IPS DF 19.7 (cell line): ENCODE data around the gene CPZ.
"Not testable (repeated sequence)": the region's sequence is repeated elsewhere in the genome, so short reads cannot be mapped to it uniquely, and the experiment has no call there.

Experiments used
- DNase-seq: peaks from one replicate; pipeline ENCODE4 v3.0.0-alpha.2; 2013; ENCODE audit warnings: low read depth, low spot score

The CPZ gene

DNA sequence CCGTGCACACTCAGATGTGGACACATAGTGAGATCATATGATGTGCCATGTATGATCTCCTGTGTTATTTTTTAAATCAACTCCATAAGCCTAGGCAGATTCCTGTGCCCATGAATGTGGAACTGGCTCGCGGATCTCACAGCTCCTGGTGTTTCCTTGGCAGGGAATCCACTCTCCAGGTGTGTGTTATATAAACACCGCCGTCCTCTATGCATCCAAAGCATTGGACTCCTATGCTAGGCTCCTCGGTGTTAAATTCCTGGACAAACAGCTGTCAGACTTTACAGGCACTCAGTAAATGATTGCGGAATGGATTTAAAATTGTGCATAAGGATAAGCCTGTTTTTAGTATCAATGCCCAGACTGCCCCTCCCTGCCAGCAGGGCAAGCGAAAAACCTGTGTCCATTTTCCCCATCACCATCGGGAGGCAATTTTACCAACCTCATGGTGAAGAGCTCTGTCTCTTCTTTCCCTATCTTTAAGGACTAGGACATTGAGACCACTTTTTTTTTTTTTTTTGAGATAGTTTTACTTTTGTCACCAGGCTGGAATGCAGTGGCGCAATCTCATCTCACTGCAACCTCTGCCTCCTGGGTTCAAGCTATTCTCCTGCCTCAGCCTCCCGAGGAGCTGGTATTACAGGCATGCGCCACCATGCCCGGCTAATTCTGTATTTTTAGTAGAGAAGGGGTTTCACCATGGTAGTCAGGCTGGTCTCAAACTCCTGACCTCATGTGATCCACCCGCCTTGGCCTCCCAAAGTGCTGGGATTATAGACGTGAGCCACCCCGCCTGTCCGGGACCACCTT, 36.0 kb upstream of the CPZ start:
- DNase-seq = no peak

DNA sequence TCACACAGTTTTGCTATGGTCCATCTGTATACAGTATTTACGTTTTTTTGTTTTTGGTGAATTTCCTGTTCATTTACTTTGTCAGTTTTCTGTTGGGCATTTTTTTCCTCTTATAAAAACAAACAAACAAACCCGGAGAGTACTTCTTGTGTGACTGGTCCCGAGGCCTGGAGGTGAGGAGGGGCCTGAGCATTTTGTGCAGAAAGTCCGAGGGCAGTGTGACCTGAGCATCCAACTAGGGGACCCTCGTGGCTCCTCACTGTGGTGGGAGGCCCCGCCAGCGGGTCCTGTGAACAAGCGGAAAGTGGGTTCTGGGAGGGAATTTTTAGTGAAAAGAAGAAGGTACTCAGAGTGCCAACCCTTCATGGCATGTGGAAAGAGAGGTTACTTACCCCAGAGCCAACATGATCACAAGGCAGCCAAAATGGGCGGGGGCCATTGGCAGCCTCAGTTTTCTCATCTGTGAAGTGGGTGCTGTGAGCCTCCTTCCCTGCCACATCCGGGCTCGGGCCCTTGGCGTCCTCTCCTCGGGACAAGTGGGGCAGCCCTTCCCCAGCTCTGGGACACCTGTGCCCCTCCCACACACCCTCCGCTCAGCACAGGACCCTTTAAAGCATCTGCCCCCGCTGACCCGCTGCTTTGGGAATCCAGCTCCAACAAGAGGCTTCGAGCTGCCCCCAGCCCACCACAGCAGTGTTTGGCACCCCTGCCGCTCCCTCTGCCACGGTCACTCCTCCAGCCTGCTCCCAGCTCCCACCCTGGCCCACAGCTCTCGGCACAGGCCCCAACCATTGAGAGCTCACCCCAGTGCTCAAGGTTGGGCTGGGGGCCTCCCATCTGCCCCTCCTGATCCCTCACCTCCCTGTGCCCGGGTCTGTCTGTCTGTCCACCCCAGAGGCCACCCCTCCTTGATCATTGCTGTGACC, 35.2 kb upstream of the CPZ start:
- DNase-seq = no peak

DNA sequence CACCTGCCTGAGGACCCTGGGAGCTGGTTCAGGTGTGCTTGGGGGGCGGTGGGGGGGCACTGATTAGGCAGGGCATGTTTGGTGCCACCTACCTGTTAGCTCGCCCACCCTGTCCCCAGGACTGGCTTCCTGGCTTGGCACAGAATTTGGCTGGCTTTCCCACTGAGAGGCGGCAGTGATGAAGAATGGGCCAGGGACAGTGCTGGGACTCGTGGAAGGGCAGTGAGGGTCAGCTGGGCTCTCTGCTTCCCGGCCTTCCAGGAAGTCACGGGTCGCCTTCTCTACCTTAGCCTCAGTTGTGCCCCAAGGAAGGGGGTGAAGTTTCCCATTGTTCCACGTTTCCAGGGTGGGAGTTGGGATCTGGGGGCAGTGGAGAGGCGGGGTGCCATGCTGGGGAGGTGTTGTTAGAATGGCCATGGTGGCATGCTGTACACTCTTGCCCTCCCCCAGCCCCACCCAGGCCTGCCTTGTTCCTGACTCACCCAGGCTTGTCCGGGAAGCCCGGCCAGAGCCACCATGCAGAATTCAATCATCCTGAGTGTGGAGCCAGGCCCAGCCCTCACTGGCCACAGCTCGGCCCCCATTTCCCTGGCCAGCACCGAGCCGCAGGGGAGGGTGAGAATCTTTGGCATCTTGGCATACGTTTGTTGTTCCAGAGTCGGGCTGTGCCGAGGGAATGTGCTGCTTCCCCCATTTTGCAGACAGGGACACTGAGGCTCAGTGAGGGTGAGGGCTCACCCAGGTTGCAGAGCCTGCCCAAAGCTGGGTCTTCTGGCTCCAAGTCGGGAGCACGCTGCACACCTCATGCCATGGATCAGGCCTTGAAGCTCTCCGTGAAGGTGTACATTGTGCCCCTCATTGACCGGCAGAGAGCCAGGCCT, 34.2 kb upstream of the CPZ start:
- DNase-seq = no peak

DNA sequence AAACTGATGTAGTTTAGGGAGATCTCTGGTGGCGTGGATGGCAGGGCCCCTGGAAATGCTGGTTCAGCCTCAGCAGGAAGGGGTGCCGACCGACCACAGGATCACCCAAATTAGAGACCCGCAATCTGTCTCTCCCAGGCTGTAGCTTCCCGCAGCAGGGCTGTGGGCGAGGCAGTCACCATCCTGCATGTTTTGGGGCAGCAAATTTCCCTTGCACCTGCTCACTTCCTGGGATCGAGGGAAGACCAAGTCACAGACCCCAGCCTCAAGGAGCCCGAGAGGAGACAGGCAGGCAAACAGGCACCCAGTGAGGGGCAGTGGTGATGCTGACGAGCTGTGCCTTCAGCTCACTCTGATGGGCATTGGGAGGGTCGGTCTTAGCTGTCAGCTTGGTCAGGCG, 33.6 kb upstream of the CPZ start:
- no peak for DNase-seq

DNA sequence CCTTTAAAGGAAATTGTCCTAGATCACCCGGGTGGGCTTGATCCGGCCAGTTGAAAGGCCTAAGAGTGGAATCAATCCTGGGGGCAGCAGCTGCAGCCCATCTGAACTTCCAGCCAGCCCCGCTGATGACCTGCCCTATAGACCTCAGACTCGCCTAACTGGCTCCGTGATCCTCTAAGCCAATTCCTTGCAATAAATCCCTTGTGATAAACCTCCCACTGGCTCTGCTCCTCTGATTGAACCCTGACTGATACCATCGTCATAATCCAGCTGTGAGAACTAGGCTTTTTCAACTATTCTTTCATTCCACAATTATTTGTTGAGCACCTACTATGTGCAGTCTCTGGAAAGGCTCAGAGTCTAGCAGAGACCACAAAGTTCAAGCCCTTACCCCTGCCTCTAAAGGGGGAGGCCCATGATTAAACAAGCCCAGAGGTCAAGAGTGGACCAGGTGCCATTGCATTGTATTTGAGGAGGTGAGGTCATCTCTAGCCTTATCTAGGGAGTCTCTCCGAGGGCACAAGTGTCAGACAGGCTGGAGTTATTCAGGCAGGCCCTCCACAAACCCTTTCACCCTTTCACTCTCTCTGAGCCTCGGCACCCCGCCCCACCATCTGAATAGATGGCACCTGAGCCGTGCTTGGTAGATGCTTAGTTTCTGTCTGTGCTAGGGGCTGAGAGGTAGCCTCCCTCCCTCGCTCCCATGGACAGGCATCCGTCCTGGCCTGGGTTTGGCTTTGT, 32.9 kb upstream of the CPZ start:
- no peak for DNase-seq

DNA sequence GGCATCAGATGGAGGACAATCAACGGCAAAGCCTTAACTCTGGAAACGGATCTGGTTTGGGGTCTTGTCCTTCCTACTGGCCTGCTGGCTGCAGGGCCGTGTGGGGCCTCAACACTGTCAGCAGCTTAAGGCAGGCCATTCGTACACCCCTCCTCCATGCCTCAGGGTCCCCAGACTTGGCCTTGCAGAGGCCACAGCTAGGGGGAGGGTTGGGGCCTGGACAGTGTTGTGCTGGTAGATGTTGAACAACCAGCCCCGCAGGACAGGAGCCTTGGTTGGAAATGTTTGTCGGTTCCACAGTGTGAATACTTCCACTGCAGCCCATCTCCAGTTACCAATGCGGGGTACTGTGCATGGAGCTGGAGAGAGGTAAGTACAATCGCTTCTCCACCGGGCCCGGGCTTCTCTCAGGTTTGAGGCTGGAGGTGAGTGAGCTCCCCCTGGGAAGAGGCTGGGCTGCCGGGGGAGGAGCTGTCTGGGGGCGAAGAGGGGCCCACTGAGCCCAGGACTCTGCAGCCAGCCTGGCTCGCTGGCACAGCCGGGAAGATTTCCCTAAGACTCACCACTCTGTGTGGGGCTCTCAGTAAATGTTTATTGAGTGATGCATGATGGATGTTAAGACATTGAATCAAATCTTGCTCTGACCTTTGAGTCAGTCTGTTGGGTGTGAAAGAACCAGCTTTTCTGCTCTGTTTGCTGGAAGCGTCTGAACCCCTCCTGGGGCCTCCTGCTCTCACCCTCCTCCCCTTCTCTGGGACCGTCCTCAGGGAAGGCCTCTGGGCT, 32.1 kb upstream of the CPZ start:
- DNase-seq = no peak

DNA sequence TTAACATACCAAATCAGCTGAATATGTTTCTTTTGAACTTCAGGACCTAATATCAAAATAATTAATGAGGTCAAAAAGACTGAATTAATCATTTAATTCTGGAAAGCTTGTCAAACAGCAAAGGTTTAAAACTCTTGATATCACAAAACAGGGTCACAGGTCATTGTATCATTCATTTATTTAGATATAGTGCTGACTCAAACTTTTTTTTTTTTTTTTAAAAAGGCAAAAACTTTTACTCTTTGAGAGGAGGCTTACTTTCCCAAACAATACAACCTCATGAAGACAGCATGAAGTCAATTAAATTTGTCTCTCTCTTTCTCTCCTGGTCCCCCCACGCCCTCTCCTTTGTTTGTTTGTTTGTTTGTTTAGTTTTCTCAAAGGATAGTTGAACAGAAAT, 28.0 kb upstream of the CPZ start:
- no peak for DNase-seq

DNA sequence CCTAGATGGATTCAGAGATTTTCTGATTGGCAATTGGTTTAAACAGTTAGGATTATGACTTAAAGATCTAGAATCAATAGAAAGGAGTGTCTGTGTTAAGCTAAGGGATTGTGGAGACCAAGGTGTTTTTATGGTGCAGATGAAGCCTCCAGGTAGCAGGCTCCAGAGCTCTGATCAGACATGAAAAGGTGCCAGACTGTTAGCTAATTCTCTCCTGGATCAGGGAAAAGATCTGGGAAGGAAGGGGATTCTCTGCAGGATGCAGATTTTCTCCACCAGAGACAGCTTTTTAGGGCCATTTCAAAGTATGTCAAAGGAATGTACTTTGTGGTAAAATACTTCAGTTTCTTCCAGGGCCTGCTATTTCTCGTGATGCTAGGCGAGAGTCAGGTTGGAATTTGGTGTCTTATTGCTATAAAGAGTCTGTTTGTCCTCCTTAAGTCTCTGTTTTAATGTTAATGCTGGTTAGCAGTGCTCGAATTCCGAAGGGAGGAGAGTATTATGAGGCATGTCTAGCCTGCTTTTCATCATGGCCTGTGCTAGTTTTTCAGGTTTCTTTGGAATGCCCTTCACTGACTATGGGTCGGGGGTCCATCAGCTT, 24.4 kb upstream of the CPZ start:
- peak; percentile 90 for DNase-seq

DNA sequence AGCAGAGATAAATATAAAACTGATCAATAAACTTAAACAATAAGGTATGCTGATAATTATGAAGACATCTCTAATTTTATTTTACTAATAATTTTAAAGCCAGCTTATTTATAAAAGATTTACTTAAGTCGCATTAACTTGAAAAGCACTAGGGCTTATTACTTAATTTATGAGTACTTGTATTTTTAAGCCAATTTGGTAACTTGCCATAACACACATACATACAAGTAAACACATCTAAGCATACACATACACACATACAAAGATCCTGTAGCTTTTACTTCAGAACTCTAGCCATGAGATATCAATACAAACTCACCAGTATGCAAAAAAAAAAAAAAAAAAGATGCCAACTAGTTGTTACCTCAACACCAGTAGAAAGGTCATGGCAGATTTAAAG, 22.4 kb upstream of the CPZ start:
- no peak for DNase-seq

DNA sequence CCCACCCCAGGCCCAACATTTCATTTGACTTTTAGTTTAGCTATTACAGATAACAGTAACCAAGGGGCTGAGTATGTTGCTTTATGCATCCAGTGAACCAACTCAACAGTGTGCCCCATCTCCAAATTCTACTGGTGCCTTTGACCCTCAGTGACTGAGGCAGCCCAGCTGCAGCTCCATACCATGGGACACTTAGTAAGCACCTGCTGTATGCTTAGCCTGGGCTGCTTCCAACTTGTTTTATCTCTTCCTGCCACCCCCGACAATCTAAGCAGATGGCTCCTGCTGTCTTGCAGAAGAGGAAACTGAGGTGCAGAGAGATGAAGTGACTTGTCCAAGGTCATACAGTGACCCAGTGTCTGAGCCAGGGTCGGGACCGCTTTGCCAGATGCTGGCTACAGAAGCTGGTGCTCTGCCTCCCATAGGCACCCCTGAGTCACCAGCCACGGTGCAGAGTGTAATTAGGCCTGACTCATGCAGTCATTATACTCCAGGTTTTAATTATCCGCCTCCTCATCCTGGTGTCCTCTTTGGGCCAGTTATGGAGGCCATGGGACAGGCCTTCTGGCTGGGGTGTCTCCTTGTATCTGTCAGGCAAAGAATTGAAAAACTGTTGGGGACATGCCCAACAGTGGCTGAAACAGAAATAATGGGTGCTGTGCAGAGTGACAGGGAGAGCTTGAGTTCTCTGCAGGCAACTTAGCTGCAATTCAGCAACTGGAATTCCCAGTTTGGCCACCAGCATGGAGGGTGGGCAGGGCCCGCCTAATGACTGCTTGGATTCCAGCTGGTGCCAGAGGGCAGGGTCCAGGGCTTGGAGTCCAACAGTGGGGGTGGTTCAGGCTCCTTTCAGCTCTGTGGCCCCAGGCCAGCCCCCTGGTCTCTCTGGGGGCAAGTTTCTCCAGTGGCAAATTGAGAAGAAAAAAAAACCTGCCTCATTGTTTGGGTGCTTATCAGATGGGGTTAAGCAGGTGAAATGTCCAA, 20.6 kb upstream of the CPZ start:
- no peak for DNase-seq

DNA sequence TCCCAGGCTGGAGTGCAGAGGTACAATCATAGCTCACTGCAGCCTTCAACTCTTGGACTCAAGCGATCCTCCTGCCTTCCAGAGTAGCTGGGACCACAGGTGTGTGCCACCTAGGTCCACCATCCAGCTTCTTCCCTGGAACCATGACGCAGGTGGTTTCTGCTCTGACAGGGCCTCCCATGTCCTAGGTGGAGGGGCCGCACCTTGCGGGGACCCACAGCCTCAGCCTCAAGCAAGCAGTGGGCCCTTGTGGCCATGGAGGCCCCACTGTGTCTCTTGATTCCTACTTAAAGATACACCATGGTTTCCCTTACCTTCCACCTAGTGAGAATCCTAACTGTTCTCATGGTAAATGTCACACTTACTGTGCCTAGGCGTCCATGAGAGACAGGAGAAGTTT, 19.3 kb upstream of the CPZ start:
- DNase-seq = no peak

DNA sequence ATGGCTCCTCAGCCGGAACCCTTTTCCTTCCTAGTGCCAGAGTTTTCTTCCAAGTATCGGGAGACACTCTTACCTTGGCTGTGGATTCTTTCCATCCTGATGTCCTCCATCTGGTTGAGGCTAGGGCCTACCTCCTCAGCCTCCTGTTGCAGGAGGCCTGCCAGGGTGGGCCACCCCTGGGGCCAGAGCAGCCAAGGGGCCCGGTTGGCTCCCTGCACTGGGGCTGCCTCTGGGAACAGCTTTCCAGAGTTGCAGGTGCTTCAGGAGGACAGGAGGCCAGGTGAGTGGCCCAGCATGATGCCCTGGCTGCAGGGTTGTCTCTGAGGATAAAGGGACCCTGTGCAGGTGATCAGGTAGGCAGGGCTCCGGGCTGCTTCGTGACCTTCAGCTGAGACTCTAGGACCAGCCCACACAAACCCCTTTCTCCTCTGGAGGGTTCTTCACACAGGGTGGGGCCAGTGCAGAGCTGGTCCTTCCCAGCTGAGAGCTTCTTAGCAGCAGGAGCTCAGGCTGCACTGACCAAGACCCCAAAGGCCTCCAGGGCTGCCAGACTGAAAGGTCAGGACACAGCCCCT, 17.7 kb upstream of the CPZ start:
- DNase-seq = no peak

DNA sequence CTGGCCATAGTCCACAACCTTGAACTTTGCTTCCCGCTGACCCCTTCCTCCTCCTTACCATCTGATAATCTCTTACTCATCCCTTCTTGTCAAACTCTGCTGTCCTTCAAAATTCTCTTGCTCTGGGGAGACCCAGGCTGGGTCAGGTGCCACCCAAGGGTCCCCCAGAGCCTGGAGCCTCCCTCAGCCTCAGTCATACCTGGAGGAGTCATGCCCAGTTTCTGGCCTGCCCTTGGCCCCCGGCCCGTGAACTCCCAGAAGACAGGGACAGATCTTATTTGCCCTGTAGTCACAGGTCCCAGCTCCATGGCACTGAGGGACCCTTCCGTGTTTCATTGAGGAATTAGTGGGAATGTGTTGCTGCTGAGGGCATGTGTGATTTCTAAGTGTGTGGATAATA, 17.1 kb upstream of the CPZ start:
- no peak for DNase-seq

DNA sequence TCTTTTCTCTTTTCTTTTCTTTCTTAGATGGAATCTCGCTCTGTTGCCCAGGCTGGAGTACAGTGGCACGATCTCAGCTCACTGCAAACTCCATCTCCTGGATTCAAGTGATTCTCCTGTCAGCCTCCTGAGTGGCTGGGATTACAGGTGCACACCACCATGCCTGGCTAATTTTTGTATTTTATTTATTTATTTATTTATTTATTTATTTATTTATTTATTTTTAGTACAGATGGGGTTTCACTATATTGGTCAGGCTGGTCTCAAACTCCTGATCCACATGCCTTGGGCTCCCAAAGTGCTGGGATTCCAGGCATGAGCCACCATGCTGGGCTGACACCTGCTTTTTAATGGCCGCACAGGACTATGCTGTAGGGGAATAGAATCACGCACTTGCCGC, 16.0 kb upstream of the CPZ start:
- not testable (repeated sequence) for DNase-seq

DNA sequence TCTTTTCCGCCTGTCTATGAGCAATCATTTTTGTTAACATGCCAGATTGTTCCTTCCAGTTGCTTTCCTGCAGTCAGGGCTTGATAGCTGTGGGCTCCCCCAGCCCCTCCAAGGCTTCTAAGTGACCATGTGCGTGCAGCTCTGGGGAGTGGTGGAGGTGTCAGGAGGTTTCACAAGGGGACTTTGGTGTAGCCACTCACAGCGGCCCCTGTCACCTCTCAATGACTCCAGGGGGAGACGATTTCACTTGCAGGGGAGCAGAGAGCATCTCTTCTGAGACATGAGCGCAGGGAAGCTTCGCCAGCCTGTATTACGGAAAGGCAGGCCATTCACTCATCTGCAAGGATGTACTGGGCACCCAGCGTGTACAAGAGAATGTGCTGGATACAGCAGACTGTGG, 15.5 kb upstream of the CPZ start:
- no peak for DNase-seq

DNA sequence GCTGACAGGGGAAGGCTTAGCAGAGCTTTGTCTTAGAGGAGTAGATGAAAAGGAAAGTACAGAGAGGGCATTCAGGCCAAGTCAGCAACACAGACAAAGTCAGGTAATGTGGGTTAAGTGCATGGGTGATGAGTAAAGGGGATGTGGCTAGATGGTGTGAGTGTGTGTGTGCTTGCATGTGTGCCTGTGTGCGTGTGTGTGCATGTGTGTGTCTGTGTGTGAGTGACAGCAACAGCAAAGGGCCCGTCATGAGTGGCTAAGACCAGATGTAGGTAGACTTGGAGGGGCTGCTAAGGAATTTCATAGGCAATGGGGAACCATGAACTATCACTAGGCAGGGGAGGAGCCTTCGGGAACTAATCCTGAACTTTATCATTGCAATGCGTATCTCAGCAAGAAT, 14.6 kb upstream of the CPZ start:
- no peak for DNase-seq

DNA sequence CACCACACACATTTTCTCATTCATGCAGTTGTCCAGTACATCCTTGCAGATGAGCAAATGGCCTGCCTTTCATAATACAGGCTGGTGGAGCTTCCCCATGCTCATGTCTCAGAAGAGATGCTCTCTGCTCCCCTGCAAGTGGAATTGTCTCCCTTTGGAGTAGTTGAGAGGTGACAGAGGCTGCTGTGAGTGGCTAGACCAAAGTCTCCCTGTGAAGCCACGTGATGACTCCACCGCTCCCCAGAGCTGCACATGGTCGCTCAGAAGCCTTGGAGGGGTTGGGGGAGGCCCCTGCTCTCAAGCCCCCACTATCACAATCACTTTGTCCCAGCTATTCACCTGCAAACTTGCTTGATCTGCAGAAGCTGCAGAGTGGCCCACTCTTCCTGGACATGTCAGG, 13.8 kb upstream of the CPZ start:
- DNase-seq = no peak

DNA sequence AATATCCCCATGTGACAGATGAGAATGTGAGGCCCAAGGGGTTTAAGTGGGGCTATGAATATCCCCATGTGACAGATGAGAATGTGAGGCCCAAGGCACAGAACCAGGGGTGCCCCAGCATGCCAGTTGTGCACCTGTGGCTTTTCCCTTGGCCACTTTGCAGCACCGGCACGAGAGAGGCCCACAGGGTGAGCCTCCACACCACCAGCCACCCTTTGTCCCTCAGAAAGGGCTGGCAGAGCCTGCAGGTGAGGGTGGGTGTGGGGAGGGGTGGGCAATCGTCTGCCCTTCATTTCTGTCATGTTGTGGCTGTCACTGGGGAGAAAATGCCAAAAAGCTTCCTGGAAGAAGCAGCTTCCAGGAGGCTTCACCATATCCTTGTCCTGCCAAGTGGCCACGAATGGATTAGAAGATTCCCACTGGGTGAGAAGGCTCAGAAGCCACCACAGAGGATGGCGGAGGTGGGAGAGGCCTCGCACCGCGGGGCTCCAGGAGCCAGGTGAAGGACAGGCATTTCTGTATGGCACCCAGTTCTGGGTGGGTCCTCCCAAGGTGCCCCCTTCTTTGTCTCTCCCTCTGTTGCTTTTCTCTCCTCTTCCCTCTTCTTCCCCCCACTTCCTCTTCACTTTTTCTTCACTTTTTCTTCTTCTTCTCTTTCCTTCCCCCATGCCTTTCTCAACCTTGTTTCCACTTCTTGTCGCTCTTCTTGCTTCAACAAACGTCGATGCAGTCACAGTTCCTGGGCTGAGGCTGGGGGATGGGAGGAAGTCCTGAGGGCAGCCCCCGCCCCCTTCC, 12.8 kb upstream of the CPZ start:
- no peak for DNase-seq
